HepG2 (cell line): ENCODE measurements around the gene UQCRHL. TPM values are rescaled to one million over a fixed set of nuclear protein-coding genes. Genes with fewer than 3 reads are reported as not detected.

ENCODE experiments used
- AKAP8 ChIP-seq: sonication (generic); formaldehyde crosslinking; IDR thresholded peaks from 2 replicates; pipeline ENCODE4 v1.5.1; 2020; ENCODE audit warnings: mild to moderate bottlenecking, missing genetic modification reagents
- CBX1 ChIP-seq: IDR thresholded peaks from one replicate; pipeline ENCODE4 v1.6.1; 2016; ENCODE audit warnings: antibody characterized with exemption, low read depth
- FOSL2 ChIP-seq: sonication (generic); formaldehyde crosslinking; IDR thresholded peaks from 2 replicates; pipeline ENCODE4 v1.4.0; 2020; ENCODE audit warnings: missing genetic modification reagents
- FOXK2 ChIP-seq: fragments of 450-650 bp; IDR thresholded peaks from 2 replicates; pipeline ENCODE4 v1.6.1; 2016
- GABPB1 ChIP-seq: IDR thresholded peaks from 2 replicates; pipeline ENCODE4 v1.6.1; 2016; ENCODE audit warnings: mild to moderate bottlenecking, missing genetic modification reagents, moderate library complexity, missing compliant biosample characterization
- GLI4 ChIP-seq: sonication (generic); formaldehyde crosslinking; IDR thresholded peaks from 2 replicates; pipeline ENCODE4 v1.5.1; 2020; ENCODE audit warnings: missing genetic modification reagents, mild to moderate bottlenecking, moderate library complexity, borderline replicate concordance
- HDAC2 ChIP-seq: sonication (generic); formaldehyde crosslinking; IDR thresholded peaks from 2 replicates; pipeline ENCODE4 v1.4.0; 2020; ENCODE audit warnings: missing genetic modification reagents
- HOXA7 ChIP-seq: sonication (generic); formaldehyde crosslinking; IDR thresholded peaks from 2 replicates; pipeline ENCODE4 v1.8.1; 2022; ENCODE audit warnings: mild to moderate bottlenecking, missing genetic modification reagents, moderate library complexity
- HOXD1 ChIP-seq: sonication (generic); formaldehyde crosslinking; IDR thresholded peaks from 2 replicates; pipeline ENCODE4 v1.5.0; 2020; ENCODE audit warnings: missing genetic modification reagents
- MLLT10 ChIP-seq: sonication (generic); formaldehyde crosslinking; IDR thresholded peaks from 2 replicates; pipeline ENCODE4 v1.4.0; 2020; ENCODE audit warnings: missing genetic modification reagents
- MZF1 ChIP-seq: sonication (generic); formaldehyde crosslinking; IDR thresholded peaks from 2 replicates; pipeline ENCODE4 v1.8.1; 2023; ENCODE audit warnings: mild to moderate bottlenecking, missing genetic modification reagents, borderline replicate concordance
- POLR2AphosphoS2 ChIP-seq: IDR thresholded peaks from 2 replicates; pipeline ENCODE4 v1.6.1; 2011; ENCODE audit warnings: low read depth, low read length, improper control_type of control experiment
- REPIN1 ChIP-seq: sonication (generic); formaldehyde crosslinking; IDR thresholded peaks from 2 replicates; pipeline ENCODE4 v1.8.0; 2022; ENCODE audit warnings: missing genetic modification reagents, low read depth, mild to moderate bottlenecking, borderline replicate concordance
- TCF7L2 ChIP-seq: IDR thresholded peaks from 2 replicates; pipeline ENCODE4 v1.6.1; 2011; ENCODE audit warnings: mild to moderate bottlenecking, low read depth, low read length, moderate library complexity
- WIZ ChIP-seq: sonication (generic); formaldehyde crosslinking; IDR thresholded peaks from 2 replicates; pipeline ENCODE4 v1.5.1; 2020; ENCODE audit warnings: mild to moderate bottlenecking, missing genetic modification reagents
- ZFP82 ChIP-seq: sonication (generic); formaldehyde crosslinking; IDR thresholded peaks from 2 replicates; pipeline ENCODE4 v1.5.1; 2020; ENCODE audit warnings: mild to moderate bottlenecking, missing genetic modification reagents, borderline replicate concordance
- ZNF30 ChIP-seq: sonication (generic); formaldehyde crosslinking; IDR thresholded peaks from 2 replicates; pipeline ENCODE4 v1.5.0; 2020; ENCODE audit warnings: mild to moderate bottlenecking, missing genetic modification reagents
- ZNF605 ChIP-seq: sonication (generic); formaldehyde crosslinking; IDR thresholded peaks from 2 replicates; pipeline ENCODE4 v1.8.0; 2022; ENCODE audit warnings: mild to moderate bottlenecking, missing genetic modification reagents
- ZNF660 ChIP-seq: sonication (generic); formaldehyde crosslinking; IDR thresholded peaks from 2 replicates; pipeline ENCODE4 v1.5.1; 2020; ENCODE audit warnings: mild to moderate bottlenecking, low read depth, missing genetic modification reagents, borderline replicate concordance
- ZNF788 ChIP-seq: sonication (generic); formaldehyde crosslinking; IDR thresholded peaks from 2 replicates; pipeline ENCODE4 v1.5.0; 2020; ENCODE audit warnings: mild to moderate bottlenecking, missing genetic modification reagents, borderline replicate concordance
- ZNF790 ChIP-seq: sonication (generic); formaldehyde crosslinking; IDR thresholded peaks from 2 replicates; pipeline ENCODE4 v1.8.0; 2022; ENCODE audit warnings: missing genetic modification reagents, mild to moderate bottlenecking, borderline replicate concordance
- polyA plus RNA-seq, 8 experiments: library from polyadenylated mRNA; depleted of rRNA in 3 of 8; stranded (reverse) in 7 of 8; unstranded in 1 of 8; fragments of >200 nt; fragmentation: Illumina TruSeq in 4 of 8; extraction: Trizol in 4 of 8; gene quantifications; 2 replicates each; pipeline versions ENCODE4 v1.2.1 to v1.2.3, GENCODE V29; 2011 to 2016; ENCODE audit warnings: low read depth in 4 of 8, missing spikeins in 1 of 8, mixed read lengths in 1 of 8; ENCODE audit not compliant: insufficient read depth in 1 of 8
- total RNA-seq, 5 experiments: library from RNA; depleted of rRNA; stranded (reverse); fragments of >200 nt; fragmentation: Illumina TruSeq; extraction: Trizol; gene quantifications; 2 replicates each; pipeline ENCODE4 v1.2.3, GENCODE V29; 2016; ENCODE audit warnings: low read depth in 1 of 5
- TF ChIP-seq, protein P1 (sequence below), 2 experiments: sonication (generic) in 1 of 2; formaldehyde crosslinking in 1 of 2; IDR thresholded peaks; 2 replicates each; pipeline versions ENCODE4 v1.4.0 to v1.6.1; 2016 to 2020; ENCODE audit warnings: borderline replicate concordance in 1 of 2, low read depth in 1 of 2, mild to moderate bottlenecking in 1 of 2, missing genetic modification reagents in 1 of 2
- TF ChIP-seq, protein P2 (sequence below): sonication (generic); formaldehyde crosslinking; IDR thresholded peaks from 2 replicates; pipeline ENCODE4 v1.5.1; 2020; ENCODE audit warnings: mild to moderate bottlenecking, missing genetic modification reagents

UQCRHL gene
- total and polyA plus RNA-seq, 2 of the 13 experiments (the other 11 are each of a cell fraction or from before 2014, with no cell fraction given), result 1.8 to 2.3 TPM

DNA sequence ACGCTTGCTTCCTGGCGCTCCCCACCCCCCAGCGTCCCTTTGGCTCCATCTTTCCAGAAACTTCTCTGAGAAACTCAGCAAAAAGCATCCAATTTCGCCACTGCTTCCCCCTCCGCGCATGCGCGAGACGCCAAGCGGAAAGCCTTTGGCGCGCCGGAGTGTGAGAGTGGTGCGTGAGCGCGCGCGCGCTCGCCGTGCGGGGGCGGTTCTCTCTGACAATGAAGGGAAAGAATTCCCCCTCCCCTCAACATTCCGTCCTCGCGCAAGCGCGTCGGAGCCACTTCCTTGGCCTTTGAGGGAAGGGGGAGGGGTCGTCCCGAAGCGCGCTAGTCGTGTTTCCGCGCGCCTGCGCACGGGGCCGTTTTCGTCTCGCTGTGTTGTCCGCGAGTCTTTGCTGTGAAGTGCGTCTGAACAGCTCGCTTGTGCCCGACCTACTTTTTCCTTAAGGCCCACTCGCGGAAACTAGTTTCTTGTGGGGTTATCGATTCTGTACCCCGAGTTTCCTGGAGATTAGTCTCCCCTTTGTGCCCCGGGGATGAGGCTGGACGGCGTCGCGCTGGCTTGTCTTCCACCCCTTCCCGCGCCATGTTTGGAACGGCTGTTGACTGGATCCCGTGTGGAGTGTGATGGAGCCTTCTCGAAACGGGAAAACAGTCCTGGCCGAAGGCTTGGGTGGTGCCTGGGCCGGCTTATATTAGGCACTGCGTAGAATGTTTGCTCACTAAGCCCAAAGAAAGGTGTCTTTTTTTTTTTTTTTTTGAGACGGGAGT is 28.5 kb upstream of the UQCRHL start (continued):
- TF ChIP-seq, protein P1, sequence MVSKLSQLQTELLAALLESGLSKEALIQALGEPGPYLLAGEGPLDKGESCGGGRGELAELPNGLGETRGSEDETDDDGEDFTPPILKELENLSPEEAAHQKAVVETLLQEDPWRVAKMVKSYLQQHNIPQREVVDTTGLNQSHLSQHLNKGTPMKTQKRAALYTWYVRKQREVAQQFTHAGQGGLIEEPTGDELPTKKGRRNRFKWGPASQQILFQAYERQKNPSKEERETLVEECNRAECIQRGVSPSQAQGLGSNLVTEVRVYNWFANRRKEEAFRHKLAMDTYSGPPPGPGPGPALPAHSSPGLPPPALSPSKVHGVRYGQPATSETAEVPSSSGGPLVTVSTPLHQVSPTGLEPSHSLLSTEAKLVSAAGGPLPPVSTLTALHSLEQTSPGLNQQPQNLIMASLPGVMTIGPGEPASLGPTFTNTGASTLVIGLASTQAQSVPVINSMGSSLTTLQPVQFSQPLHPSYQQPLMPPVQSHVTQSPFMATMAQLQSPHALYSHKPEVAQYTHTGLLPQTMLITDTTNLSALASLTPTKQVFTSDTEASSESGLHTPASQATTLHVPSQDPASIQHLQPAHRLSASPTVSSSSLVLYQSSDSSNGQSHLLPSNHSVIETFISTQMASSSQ (IDR thresholded peaks at IDR 0.05; ENCODE audit: low read depth), result 0 out of 2 replicates have a peak, but pooled peaks have one; percentile 10
- TF ChIP-seq, protein P1 (CRISPR knock-in tag; IDR thresholded peaks at IDR 0.05; ENCODE audit: borderline replicate concordance), result no peak; the same call in 1 of the 2 replicates
- no peak for TF ChIP-seq HOXA7 (CRISPR knock-in tag)
- peak; percentile 63; the same call in 1 of the 2 replicates for TF ChIP-seq WIZ (CRISPR knock-in tag)
- TF ChIP-seq AKAP8 (CRISPR knock-in tag), result peak; percentile 80; the same call in 1 of the 2 replicates
- TF ChIP-seq GABPB1 (CRISPR knock-in tag), result peak; percentile 82
- peak; percentile 78 for TF ChIP-seq REPIN1 (CRISPR knock-in tag)
- peak; percentile 64; the same call in 1 of the 2 replicates for TF ChIP-seq ZNF788 (CRISPR knock-in tag)
- TF ChIP-seq FOSL2 (CRISPR knock-in tag), result peak; percentile 48
- TF ChIP-seq MLLT10 (CRISPR knock-in tag), result no peak
- TF ChIP-seq GLI4 (CRISPR knock-in tag), result no peak
- TF ChIP-seq ZNF790 (CRISPR knock-in tag), result peak; percentile 75; the same call in 1 of the 2 replicates
- no peak for TF ChIP-seq ZNF660
- TF ChIP-seq TCF7L2, result no peak
- 0 out of 2 replicates have a peak, but pooled peaks have one; percentile 51 for TF ChIP-seq ZFP82 (CRISPR knock-in tag)
- no peak; the same call in 1 of the 2 replicates for TF ChIP-seq MZF1 (CRISPR knock-in tag)
- 0 out of 2 replicates have a peak, but pooled peaks have one; percentile 54 for TF ChIP-seq ZNF605
- TF ChIP-seq HDAC2 (CRISPR knock-in tag), result peak; percentile 69; the same call in 1 of the 2 replicates
- TF ChIP-seq HOXD1 (CRISPR knock-in tag), result peak; percentile 70; the same call in 1 of the 2 replicates
- no peak for TF ChIP-seq POLR2AphosphoS2
- TF ChIP-seq, protein P2, sequence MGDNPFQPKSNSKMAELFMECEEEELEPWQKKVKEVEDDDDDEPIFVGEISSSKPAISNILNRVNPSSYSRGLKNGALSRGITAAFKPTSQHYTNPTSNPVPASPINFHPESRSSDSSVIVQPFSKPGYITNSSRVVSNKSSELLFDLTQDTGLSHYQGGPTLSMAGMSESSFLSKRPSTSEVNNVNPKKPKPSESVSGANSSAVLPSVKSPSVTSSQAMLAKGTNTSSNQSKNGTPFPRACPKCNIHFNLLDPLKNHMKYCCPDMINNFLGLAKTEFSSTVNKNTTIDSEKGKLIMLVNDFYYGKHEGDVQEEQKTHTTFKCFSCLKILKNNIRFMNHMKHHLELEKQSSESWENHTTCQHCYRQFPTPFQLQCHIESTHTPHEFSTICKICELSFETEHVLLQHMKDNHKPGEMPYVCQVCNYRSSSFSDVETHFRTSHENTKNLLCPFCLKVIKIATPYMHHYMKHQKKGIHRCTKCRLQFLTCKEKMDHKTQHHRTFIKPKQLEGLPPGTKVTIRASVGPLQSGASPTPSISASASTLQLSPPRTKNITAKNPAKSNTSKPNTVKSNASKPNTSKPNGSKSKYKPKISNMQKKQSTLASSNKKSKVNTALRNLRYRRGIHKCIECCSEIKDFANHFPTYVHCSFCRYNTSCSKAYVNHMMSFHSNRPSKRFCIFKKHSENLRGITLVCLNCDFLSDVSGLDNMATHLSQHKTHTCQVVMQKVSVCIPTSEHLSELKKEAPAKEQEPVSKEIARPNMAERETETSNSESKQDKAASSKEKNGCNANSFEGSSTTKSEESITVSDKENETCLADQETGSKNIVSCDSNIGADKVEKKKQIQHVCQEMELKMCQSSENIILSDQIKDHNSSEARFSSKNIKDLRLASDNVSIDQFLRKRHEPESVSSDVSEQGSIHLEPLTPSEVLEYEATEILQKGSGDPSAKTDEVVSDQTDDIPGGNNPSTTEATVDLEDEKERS (CRISPR knock-in tag), result no peak
- no peak for TF ChIP-seq ZNF30 (CRISPR knock-in tag)
- no peak for TF ChIP-seq FOXK2
- peak; percentile 4 for TF ChIP-seq CBX1
